Measurements from ENCODE around the gene CLIC4. TPM values are rescaled to one million over a fixed set of nuclear protein-coding genes. Genes with fewer than 3 reads are reported as not detected.

Gene CLIC4
- total RNA-seq, 3 donors from 2014 or later: 33.0 to 176 (median 52.4) TPM

DNA sequence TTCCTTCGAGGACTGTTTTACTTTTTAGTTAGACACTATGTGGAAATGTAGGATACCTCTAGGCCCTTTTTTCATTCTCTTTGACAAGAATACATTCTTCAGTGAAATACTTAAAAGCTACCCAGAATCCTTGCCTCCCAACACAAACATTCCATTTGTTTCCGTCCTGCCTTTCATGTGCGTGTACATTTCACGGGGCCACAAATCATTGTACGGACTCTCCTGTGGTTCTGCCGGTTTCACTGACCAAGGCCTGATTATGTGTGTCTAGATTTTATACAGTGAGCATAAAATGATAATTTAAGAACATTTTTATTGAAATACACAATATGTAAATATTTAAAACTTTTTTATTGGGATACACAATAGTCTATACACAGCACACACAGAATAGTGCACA lies 108.4 kb downstream of the CLIC4 start:
- intact Hi-C loops (cut with DNase I, micrococcal nuclease): no loop called here
- no peak for ATAC-seq
- TF ChIP-seq, protein P1, sequence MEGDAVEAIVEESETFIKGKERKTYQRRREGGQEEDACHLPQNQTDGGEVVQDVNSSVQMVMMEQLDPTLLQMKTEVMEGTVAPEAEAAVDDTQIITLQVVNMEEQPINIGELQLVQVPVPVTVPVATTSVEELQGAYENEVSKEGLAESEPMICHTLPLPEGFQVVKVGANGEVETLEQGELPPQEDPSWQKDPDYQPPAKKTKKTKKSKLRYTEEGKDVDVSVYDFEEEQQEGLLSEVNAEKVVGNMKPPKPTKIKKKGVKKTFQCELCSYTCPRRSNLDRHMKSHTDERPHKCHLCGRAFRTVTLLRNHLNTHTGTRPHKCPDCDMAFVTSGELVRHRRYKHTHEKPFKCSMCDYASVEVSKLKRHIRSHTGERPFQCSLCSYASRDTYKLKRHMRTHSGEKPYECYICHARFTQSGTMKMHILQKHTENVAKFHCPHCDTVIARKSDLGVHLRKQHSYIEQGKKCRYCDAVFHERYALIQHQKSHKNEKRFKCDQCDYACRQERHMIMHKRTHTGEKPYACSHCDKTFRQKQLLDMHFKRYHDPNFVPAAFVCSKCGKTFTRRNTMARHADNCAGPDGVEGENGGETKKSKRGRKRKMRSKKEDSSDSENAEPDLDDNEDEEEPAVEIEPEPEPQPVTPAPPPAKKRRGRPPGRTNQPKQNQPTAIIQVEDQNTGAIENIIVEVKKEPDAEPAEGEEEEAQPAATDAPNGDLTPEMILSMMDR (IDR thresholded peaks at IDR 0.05): no peak
- Histone ChIP-seq H3K9me3 (no peaks in the 10 kb centered on the region), H3K36me3 (ENCODE audit: low read depth) (no peaks in the 10 kb centered on the region), H3K4me3 (no peak overlapping the region), H3K4me1 (ENCODE audit: low read depth) (peaks cover 5% of the 10 kb centered on the region)
- no peak for DNase-seq

DNA sequence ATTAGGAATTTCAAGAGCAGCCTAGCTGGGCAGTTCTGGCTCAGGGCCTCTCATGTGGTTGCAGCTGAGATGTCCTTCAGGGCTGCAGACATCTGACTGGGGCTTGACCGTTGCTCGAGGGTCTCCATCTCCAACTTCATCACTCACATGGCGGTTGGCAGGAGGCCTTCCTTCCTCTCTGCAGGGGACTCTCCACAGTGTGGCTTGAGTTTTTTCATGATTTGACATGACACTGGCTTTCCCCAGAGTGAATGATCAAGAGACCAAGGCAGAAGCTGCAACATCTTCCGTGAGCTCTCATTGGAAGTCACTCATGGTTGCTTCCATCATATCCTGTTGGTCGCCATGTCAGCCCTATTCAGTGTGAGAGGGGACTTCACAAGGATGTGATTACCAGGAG lies 110.2 kb downstream of the CLIC4 start:
- DNase-seq (no peak), ATAC-seq (no peak)
- H3K4me1 ChIP-seq (ENCODE audit: low read depth): no peaks in the 10 kb centered on the region
- TF ChIP-seq, protein P1 (IDR thresholded peaks at IDR 0.05): no peak
- H3K9me3 ChIP-seq: no peaks in the 10 kb centered on the region
- no peaks in the 10 kb centered on the region for H3K36me3 ChIP-seq (ENCODE audit: low read depth)
- no peak overlapping the region for H3K4me3 ChIP-seq
- intact Hi-C loops (cut with DNase I, micrococcal nuclease): no loop called here

DNA sequence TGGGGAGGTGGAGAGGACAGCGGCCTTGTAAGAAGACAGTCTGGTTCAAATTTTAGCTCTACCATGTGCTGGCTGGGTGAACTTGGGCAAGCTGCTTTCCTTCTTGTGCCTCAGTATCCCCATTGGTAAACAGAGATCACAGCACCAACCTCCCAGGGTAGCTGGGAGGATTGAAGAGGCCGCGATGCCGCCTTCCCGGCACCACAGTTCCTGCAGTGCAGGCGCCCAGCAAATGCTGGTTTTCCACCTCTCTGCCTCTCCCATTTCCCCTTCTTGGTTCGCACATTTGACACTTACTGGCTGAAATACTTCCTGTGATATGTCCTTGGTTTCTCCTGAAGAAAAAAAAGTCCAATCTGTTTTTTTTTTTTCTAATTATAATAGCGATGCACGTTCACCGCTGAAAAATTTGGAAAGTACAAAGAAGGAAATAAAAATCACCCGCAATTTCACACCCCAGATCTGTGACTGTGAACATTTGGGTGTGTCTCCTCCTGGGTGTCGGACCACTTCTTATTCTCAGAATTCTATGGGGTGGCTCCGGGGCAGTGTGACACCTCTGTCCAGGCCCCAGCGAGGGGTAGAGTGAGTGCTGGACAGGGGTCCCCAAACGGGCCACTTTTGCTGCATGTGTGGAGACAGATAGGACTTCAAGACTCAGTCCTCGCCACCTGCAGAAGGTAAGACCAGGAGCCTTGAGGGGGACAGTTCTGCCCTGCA lies 111.7 kb downstream of the CLIC4 start:
- TF ChIP-seq, protein P1 (IDR thresholded peaks at IDR 0.05): no peak
- no peaks in the 10 kb centered on the region for H3K9me3 ChIP-seq
- peaks cover 5% of the 10 kb centered on the region for H3K4me1 ChIP-seq (ENCODE audit: low read depth)
- intact Hi-C loops (cut with DNase I, micrococcal nuclease): no loop called here
- no peaks in the 10 kb centered on the region for H3K36me3 ChIP-seq (ENCODE audit: low read depth)
- no peak for ATAC-seq
- no peak for DNase-seq
- H3K4me3 ChIP-seq: no peak overlapping the region

DNA sequence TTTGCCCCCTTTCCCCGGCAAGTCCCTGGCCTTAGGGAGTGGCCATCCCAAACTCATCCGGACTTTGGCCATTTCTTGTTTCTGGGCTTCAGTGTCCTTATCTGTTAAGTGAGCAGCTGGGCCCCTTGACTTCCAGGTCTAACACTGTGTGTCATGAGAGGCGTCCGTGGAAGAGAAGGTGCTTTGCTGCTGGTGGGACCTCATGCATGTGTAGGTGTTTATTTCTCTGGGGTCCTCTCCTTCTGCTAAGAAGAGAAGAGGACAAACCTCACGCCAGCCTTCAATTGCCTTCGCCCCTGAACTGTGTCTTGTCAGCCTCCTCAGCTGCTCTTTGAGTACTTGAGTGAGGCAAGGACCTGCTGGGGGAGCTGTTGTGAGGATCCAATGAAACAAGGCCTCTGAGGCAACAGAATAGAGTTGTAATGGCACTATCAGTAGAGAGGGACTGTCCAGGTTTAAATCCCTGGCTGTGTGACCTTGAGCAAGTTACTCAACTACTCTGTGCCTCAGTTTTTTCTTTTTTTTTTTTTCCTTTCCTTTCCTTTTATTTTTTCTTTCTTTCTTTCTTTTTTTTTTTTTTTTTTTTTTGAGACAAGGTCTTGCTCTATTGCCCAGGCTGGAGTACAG lies 112.4 kb downstream of the CLIC4 start:
- H3K36me3 ChIP-seq (ENCODE audit: low read depth): no peaks in the 10 kb centered on the region
- peaks cover 10% of the 10 kb centered on the region for H3K4me1 ChIP-seq (ENCODE audit: low read depth)
- no peak overlapping the region for H3K4me3 ChIP-seq
- DNase-seq: no peak
- no peak for ATAC-seq
- TF ChIP-seq, protein P1 (IDR thresholded peaks at IDR 0.05): no peak
- intact Hi-C loops (cut with DNase I, micrococcal nuclease): no loop called here
- H3K9me3 ChIP-seq: no peaks in the 10 kb centered on the region

DNA sequence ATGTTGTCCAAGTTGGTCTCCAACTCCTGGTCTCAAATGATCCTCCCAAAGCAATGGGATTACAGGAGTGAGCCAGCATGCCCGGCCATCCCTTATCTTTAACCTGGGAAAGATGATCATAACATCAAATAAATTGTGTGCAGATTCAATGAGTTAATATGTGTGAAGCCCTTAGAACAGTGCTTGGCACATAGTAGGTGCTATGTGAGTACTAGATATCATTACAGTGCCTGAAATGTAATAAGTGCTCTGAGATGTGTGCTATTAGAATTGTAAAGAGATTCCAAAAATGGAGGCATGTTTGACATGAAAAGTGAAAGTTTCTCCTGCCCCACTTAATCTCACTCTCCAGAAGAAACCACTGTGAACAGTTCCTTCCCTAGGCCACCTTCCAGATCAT lies 113.0 kb downstream of the CLIC4 start:
- H3K4me1 ChIP-seq (ENCODE audit: low read depth): peaks cover 15% of the 10 kb centered on the region
- DNase-seq: no peak
- TF ChIP-seq, protein P1 (IDR thresholded peaks at IDR 0.05): no peak
- ATAC-seq: no peak
- H3K9me3 ChIP-seq: no peaks in the 10 kb centered on the region
- H3K4me3 ChIP-seq: no peak overlapping the region
- no peaks in the 10 kb centered on the region for H3K36me3 ChIP-seq (ENCODE audit: low read depth)
- intact Hi-C loops (cut with DNase I, micrococcal nuclease): no loop called here
